Gastroesophageal sphincter (tissue), 3 donors: ENCODE measurements around the gene PPP6R2.

Source experiments
- EP300 ChIP-seq: sonication (generic); formaldehyde crosslinking; IDR thresholded peaks from one replicate; pipeline ENCODE4 v1.6.1; 2017; ENCODE audit warnings: antibody characterized with exemption, mild to moderate bottlenecking
- POLR2A ChIP-seq, 2 donors: fragments of 450-650 bp; IDR thresholded peaks; one replicate each; pipeline ENCODE4 v1.6.1; 2017; ENCODE audit warnings: antibody characterized with exemption in 2 of 2, mild to moderate bottlenecking in 2 of 2, moderate library complexity in 1 of 2
- TF ChIP-seq, protein P1 (sequence below), 4 experiments: fragments of 200-600 bp in 2 of 4; fragments of 450-650 bp in 2 of 4; sonication (generic) in 1 of 4; IDR thresholded peaks; one replicate each; pipeline ENCODE4 v1.5.1; 2017 to 2019; ENCODE audit warnings: antibody characterized with exemption in 4 of 4, mild to moderate bottlenecking in 2 of 4, moderate library complexity in 2 of 4

GRCh38 chr22:50422961-50423815, 80.1 kb downstream of the PPP6R2 start:
- TF ChIP-seq POLR2A (IDR thresholded peaks at IDR 0.05) (no peak), EP300 (no peak)
- TF ChIP-seq, protein P1, sequence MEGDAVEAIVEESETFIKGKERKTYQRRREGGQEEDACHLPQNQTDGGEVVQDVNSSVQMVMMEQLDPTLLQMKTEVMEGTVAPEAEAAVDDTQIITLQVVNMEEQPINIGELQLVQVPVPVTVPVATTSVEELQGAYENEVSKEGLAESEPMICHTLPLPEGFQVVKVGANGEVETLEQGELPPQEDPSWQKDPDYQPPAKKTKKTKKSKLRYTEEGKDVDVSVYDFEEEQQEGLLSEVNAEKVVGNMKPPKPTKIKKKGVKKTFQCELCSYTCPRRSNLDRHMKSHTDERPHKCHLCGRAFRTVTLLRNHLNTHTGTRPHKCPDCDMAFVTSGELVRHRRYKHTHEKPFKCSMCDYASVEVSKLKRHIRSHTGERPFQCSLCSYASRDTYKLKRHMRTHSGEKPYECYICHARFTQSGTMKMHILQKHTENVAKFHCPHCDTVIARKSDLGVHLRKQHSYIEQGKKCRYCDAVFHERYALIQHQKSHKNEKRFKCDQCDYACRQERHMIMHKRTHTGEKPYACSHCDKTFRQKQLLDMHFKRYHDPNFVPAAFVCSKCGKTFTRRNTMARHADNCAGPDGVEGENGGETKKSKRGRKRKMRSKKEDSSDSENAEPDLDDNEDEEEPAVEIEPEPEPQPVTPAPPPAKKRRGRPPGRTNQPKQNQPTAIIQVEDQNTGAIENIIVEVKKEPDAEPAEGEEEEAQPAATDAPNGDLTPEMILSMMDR (IDR thresholded peaks at IDR 0.05) = no peak
